ENCODE data around the gene TMEM18.

GRCh38 chr2:696999-697627 is 19.9 kb upstream of the TMEM18 start:
- no peak for TF ChIP-seq EZH2phosphoT487 (IDR thresholded peaks at IDR 0.05; ENCODE audit: insufficient read depth, low read depth)
- no peak for TF ChIP-seq EZH2 (IDR thresholded peaks at IDR 0.05; ENCODE audit: insufficient read depth, poor library complexity, severe bottlenecking)
